T-helper 2 cell treated with Interferon-gamma antibody and Interleukin-4, amounts not matched to agents 5 μg/mL and 100 μg/mL, for 36 hours (primary cell): Measurements from ENCODE around the gene CDK2.

ENCODE experiments used
- DNase-seq: peaks from one replicate; pipeline ENCODE4 v3.0.0; 2021; ENCODE audit warnings: low spot score
- H3K27ac Mint-ChIP-seq: one replicate; pipeline ENCODE4 v1.8.0; 2021; ENCODE audit warnings: mild to moderate bottlenecking, mixed read lengths
- H3K27me3 Mint-ChIP-seq: one replicate; pipeline ENCODE4 v1.8.0; 2021; ENCODE audit warnings: low read depth, mixed read lengths
- H3K36me3 Mint-ChIP-seq: one replicate; pipeline ENCODE4 v1.8.0; 2021; ENCODE audit warnings: low read depth, mixed read lengths
- H3K4me1 Mint-ChIP-seq: one replicate; pipeline ENCODE4 v1.8.0; 2021; ENCODE audit warnings: low read depth, mixed read lengths
- H3K4me3 Mint-ChIP-seq: one replicate; pipeline ENCODE4 v1.8.0; 2022; ENCODE audit warnings: mild to moderate bottlenecking, moderate library complexity, mixed read lengths
- H3K9me3 Mint-ChIP-seq: one replicate; pipeline ENCODE4 v1.8.0; 2021; ENCODE audit warnings: mixed read lengths

Gene CDK2

GRCh38 chr12:55931780-55932550, 34.7 kb upstream of the CDK2 start:
- Mint-ChIP-seq H3K4me1 (peaks cover 48% of the 10 kb centered on the region), H3K36me3 (peaks cover 61% of the 10 kb centered on the region), H3K9me3 (no peaks in the 10 kb centered on the region), H3K27ac (peak overlapping the region; percentile 97), H3K4me3 (peak overlapping the region; percentile 99), H3K27me3 (peaks cover under 1% of the 10 kb centered on the region)
- peak; percentile 34 for DNase-seq

DNA sequence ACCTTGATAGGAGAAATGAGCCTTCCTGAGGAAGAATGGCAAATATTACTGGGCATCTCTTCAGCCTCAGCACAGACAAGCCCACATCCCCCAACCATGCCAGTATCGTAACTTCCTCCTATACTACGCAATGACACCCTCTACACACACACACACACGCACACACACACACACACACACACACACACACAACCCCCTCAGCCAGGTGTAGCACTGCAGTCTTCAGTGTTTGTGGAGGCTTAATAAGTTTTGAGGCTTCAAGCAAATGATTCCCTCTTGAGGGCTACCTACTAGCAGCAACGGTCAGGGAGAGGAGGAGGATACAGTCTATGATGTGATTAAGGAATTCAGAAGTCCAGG, 34.1 kb upstream of the CDK2 start:
- no peaks in the 10 kb centered on the region for H3K27me3 Mint-ChIP-seq
- DNase-seq = no peak
- peak overlapping the region; percentile 99 for H3K4me3 Mint-ChIP-seq
- H3K27ac Mint-ChIP-seq = peak overlapping the region; percentile 97
- peaks cover 53% of the 10 kb centered on the region for H3K4me1 Mint-ChIP-seq
- H3K36me3 Mint-ChIP-seq = peaks cover 62% of the 10 kb centered on the region
- no peaks in the 10 kb centered on the region for H3K9me3 Mint-ChIP-seq

GRCh38 chr12:55933169-55933798, 33.3 kb upstream of the CDK2 start:
- DNase-seq = no peak
- no peaks in the 10 kb centered on the region for H3K27me3 Mint-ChIP-seq
- peaks cover 56% of the 10 kb centered on the region for H3K4me1 Mint-ChIP-seq
- peak overlapping the region; percentile 99 for H3K4me3 Mint-ChIP-seq
- H3K9me3 Mint-ChIP-seq = no peaks in the 10 kb centered on the region
- peaks cover 69% of the 10 kb centered on the region for H3K36me3 Mint-ChIP-seq
- peak overlapping the region; percentile 53 for H3K27ac Mint-ChIP-seq

DNA sequence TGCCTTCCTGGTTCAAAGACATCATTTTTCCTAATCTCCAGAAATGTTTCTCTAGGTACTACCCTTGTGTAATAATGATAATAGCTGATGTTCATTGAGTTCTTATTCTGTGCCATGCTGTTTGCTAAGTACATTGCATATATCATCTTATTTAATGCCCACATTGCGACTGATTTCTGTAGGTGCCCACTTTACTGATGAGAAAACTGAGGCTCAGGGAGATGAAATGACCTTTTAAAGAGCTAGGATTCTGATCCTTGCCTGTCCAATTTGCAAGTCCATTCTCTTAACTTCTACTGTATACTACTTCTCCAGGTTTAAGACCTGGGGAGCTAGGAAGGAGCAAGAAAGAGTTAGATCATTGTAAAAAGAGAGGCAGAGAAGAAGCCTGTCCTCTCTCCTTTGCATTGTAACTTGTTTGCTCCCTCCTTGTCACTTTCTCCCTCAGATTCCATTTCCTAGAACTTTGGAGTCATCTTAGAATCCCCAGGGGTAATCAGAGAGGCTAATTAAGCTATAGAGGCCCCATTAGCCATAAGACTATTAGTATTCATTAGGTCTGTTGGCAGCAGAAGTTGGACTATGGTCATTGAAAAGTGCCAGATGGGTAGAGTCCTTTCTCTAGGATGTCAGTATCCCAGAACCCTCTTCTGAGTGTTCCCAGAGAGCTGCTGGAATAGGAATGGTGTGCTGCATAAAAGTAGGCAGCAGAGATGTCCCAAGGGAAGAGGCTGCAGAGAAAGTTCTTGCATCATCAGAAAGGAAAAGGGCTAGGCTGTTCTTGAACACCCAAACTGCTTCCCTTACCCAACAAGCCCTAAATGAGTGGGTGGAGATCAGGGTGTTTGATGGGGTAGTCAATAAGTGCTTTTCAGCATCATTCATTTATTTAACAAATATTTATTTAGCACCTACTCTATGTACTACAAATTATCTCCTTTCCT, 32.6 kb upstream of the CDK2 start:
- H3K4me1 Mint-ChIP-seq = peaks cover 61% of the 10 kb centered on the region
- H3K4me3 Mint-ChIP-seq = peak overlapping the region; percentile 99
- H3K9me3 Mint-ChIP-seq = no peaks in the 10 kb centered on the region
- DNase-seq = no peak
- H3K27ac Mint-ChIP-seq = peak overlapping the region; percentile 53
- peaks cover 77% of the 10 kb centered on the region for H3K36me3 Mint-ChIP-seq
- no peaks in the 10 kb centered on the region for H3K27me3 Mint-ChIP-seq

DNA sequence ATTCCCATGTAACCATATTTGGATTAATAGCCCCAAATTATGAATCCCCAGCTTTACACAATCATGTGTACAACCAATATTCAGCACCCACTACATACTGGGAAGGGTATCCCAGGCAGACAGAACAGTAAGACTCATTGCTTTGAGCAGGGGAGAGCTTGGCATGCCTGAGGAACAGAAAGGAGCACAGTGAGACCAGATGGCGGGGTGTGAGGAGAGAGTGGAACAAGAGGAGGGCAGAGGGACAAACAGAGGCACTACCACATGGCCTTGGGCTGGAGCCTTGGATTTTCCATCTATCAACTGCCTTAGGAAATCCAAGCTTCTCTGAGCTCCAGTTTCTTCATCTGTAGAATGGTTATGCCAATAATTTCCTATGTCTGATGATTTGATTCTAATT, 31.9 kb upstream of the CDK2 start:
- peak overlapping the region; percentile 99 for H3K4me3 Mint-ChIP-seq
- H3K36me3 Mint-ChIP-seq = peaks cover 81% of the 10 kb centered on the region
- no peak for DNase-seq
- no peaks in the 10 kb centered on the region for H3K27me3 Mint-ChIP-seq
- H3K9me3 Mint-ChIP-seq = no peaks in the 10 kb centered on the region
- peak overlapping the region; percentile 13 for H3K27ac Mint-ChIP-seq
- peaks cover 60% of the 10 kb centered on the region for H3K4me1 Mint-ChIP-seq

DNA sequence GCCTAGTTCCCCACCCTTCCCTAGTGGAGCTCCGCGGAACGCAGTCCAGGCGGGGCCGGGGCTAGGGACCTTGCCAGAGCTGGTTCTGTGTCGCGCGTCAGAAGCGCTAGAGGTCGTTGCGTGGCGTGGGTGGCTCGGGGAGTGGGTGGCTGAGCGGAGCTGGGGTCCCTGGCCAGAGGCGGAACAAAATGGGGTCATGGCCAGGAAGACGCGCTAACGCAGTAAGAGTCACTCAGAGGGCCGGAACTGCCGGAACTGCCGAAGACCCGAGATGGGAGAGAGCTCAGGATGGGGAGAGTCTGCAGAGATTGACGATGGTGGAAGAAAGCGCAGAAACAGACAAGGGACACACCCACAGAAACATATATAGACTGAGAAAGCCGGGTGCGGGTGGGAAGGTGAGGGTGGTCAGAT, 30.9 kb upstream of the CDK2 start:
- Mint-ChIP-seq H3K9me3 (no peaks in the 10 kb centered on the region), H3K4me3 (peak overlapping the region; percentile 99), H3K4me1 (peaks cover 60% of the 10 kb centered on the region), H3K36me3 (peaks cover 90% of the 10 kb centered on the region), H3K27me3 (no peaks in the 10 kb centered on the region), H3K27ac (peak overlapping the region; percentile 79)
- DNase-seq = peak; percentile 32

DNA sequence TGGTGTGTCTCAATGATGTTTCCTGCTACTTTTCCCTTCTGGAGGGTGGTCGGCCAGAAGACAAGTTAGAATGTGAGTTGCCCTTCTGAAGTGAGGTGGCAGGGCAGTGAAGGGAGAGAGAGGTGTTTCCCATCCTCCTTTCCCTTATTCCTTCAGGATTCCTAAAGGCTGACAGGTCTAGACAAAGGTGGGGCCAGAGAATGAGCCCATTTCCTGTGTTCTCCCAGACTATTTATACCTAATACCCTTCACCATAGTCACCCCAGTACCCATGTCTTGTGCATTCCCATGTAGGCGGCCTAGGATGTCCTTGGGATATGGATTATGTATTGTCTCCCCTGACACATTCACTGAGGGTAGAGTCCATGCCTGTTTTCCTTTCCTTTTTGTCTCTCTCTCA, 28.6 kb upstream of the CDK2 start:
- Mint-ChIP-seq H3K36me3 (peaks cover 95% of the 10 kb centered on the region), H3K27me3 (no peaks in the 10 kb centered on the region), H3K4me3 (no peak overlapping the region), H3K4me1 (peaks cover 67% of the 10 kb centered on the region), H3K9me3 (no peaks in the 10 kb centered on the region), H3K27ac (peak overlapping the region; percentile 38)
- no peak for DNase-seq

- Mint-ChIP-seq H3K27me3 (no peaks in the 10 kb centered on the region), H3K9me3 (no peaks in the 10 kb centered on the region), H3K4me1 (peaks cover 61% of the 10 kb centered on the region), H3K4me3 (peak overlapping the region; percentile 22), H3K27ac (peak overlapping the region; percentile 73), H3K36me3 (peaks cover 94% of the 10 kb centered on the region)
- DNase-seq = peak; percentile 8
Measured at GRCh38 chr12:55938826-55939501, 27.7 kb upstream of the CDK2 start.

DNA sequence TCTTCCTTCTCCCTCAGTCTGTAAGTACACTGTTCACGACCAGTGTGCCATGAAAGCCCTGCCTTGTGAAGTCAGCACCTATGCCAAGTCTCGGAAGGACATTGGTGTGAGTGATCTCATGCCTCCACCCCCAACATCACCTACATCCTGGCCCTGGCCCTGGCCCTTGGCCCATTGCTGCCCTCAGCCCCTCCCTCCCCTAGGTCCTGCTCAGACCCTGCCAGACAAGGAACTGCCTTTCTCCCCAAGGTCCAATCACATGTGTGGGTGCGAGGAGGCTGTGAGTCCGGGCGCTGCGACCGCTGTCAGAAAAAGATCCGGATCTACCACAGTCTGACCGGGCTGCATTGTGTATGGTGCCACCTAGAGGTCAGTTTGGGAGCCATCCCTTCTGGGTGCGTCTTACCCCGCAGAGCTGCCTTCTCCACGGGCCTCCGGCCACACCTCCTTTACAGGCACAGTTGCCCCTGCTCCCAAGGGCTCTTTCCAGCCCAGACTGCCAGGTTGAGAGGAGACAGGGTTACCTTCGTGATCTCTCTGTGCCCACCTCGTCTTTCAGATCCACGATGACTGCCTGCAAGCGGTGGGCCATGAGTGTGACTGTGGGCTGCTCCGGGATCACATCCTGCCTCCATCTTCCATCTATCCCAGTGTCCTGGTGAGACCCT, 26.4 kb upstream of the CDK2 start:
- DNase-seq = peak; percentile 78
- Mint-ChIP-seq H3K4me1 (peaks cover 53% of the 10 kb centered on the region), H3K27me3 (no peaks in the 10 kb centered on the region), H3K9me3 (no peaks in the 10 kb centered on the region), H3K36me3 (peaks cover 91% of the 10 kb centered on the region), H3K4me3 (peak overlapping the region; percentile 58), H3K27ac (peak overlapping the region; percentile 85)

GRCh38 chr12:55942055-55942454, 24.6 kb upstream of the CDK2 start:
- Mint-ChIP-seq H3K27me3 (no peaks in the 10 kb centered on the region), H3K27ac (no peak overlapping the region), H3K36me3 (peaks cover 88% of the 10 kb centered on the region), H3K4me3 (no peak overlapping the region), H3K9me3 (no peaks in the 10 kb centered on the region), H3K4me1 (peaks cover 41% of the 10 kb centered on the region)
- no peak for DNase-seq

DNA sequence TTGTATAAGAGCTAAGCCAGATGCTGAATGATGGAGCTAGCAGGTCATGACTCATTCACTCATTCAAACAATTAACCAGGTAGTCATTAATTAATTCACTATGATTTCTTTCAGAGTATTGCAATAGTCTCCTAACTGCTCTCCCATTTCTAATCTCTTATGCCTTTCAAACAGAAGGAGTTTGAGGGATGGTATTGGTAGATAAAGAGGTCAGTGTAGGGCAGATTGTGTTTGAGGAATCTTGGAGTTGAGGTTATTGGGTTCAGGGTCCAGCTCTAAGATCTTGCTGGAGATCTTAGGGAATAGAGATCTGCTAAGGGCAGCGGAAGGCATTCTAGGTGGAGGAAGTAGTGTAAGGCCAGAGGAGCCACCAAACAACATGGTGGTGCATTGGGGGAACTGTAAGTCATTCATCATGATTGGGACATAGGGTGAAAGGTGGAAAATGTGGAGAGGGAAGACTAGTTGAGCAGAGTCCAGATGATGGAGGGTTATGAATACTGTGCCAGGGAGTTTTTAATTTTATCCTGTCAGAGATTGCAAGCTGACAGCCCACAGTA, 24.0 kb upstream of the CDK2 start:
- peaks cover 87% of the 10 kb centered on the region for H3K36me3 Mint-ChIP-seq
- H3K4me1 Mint-ChIP-seq = peaks cover 37% of the 10 kb centered on the region
- no peak overlapping the region for H3K4me3 Mint-ChIP-seq
- DNase-seq = no peak
- no peaks in the 10 kb centered on the region for H3K27me3 Mint-ChIP-seq
- peak overlapping the region; percentile 12 for H3K27ac Mint-ChIP-seq
- no peaks in the 10 kb centered on the region for H3K9me3 Mint-ChIP-seq

DNA sequence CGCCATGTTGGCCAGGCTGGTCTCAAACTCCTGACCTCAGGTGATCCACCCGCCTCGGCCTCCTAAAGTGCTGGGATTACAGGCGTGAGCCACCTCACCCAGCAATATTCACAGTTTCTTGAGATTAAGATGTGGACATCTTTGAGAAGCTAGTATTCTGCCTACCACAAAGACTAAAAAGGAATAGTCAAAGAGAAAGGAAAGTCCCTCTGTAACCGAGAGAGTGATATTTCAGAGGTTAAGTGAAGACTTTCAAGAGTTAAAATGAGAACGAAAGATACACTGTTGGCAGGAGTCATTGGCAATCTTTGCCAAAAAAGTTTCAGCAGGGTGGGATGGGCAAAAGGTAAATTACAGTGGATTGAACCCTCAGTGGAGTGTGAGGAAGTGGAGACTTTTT, 20.1 kb upstream of the CDK2 start:
- Mint-ChIP-seq H3K36me3 (peaks cover 68% of the 10 kb centered on the region), H3K27ac (peak overlapping the region; percentile 41), H3K4me1 (peaks cover 15% of the 10 kb centered on the region), H3K4me3 (no peak overlapping the region), H3K9me3 (no peaks in the 10 kb centered on the region), H3K27me3 (no peaks in the 10 kb centered on the region)
- DNase-seq = no peak

GRCh38 chr12:55955344-55955743, 11.3 kb upstream of the CDK2 start:
- Mint-ChIP-seq H3K4me3 (no peak overlapping the region), H3K27ac (no peak overlapping the region), H3K9me3 (no peaks in the 10 kb centered on the region), H3K4me1 (no peaks in the 10 kb centered on the region), H3K36me3 (peaks cover 45% of the 10 kb centered on the region), H3K27me3 (no peaks in the 10 kb centered on the region)
- no peak for DNase-seq
